PFSK-1 (cell line): ENCODE data around the gene PPM1H.

ENCODE experiments used
- FOXP2 ChIP-seq: optimal IDR thresholded peaks from 2 replicates; pipeline ENCODE3; 2011; ENCODE audit warnings: borderline replicate concordance, control low read depth, inconsistent platforms; ENCODE audit not compliant: insufficient read depth; ENCODE audit errors: extremely low read length, extremely low read depth
- POLR2AphosphoS5 ChIP-seq: IDR thresholded peaks from 2 replicates; pipeline ENCODE4 v1.6.1; 2012; ENCODE audit warnings: low read depth, mild to moderate bottlenecking, control low read depth, low read length, moderate library complexity
- REST ChIP-seq, 2 experiments: IDR thresholded peaks; 2 replicates each; pipeline versions ENCODE4 v1.6.1 to v1.8.0; 2011 to 2012; ENCODE audit warnings: low read depth in 2 of 2, low read length in 2 of 2, control low read depth in 1 of 2, inconsistent platforms in 1 of 2, mild to moderate bottlenecking in 1 of 2, moderate library complexity in 1 of 2; ENCODE audit not compliant: insufficient read depth in 1 of 2
- SIN3A ChIP-seq: IDR thresholded peaks from 2 replicates; pipeline ENCODE4 v1.6.1; 2012; ENCODE audit warnings: mild to moderate bottlenecking, low read length, moderate library complexity, borderline replicate concordance; ENCODE audit not compliant: insufficient read depth
- TAF1 ChIP-seq: IDR thresholded peaks from 2 replicates; pipeline ENCODE4 v1.6.1; 2012; ENCODE audit warnings: low read length, control low read depth, borderline replicate concordance; ENCODE audit not compliant: insufficient read depth

The PPM1H gene

GRCh38 chr12:62854024-62854423 is 80.9 kb downstream of the PPM1H start:
- TF ChIP-seq TAF1 (no peak), SIN3A (no peak), POLR2AphosphoS5 (no peak), FOXP2 (no peak), REST (IDR thresholded peaks at IDR 0.05; ENCODE audit: insufficient read depth in 1 of 2, low read depth in 2 of 2, low read length in 2 of 2) (no peak)

- TF ChIP-seq TAF1 = no peak
- TF ChIP-seq SIN3A = no peak
- TF ChIP-seq REST (IDR thresholded peaks at IDR 0.05; ENCODE audit: insufficient read depth in 1 of 2, low read depth in 2 of 2, low read length in 2 of 2) = no peak
- no peak for TF ChIP-seq FOXP2
- no peak for TF ChIP-seq POLR2AphosphoS5
Observed at GRCh38 chr12:62849398-62849797, 85.6 kb downstream of the PPM1H start.

GRCh38 chr12:62848418-62848817 is 86.5 kb downstream of the PPM1H start:
- TF ChIP-seq FOXP2 (no peak), REST (IDR thresholded peaks at IDR 0.05; ENCODE audit: insufficient read depth in 1 of 2, low read depth in 2 of 2, low read length in 2 of 2) (no peak), POLR2AphosphoS5 (no peak), TAF1 (no peak), SIN3A (no peak)

GRCh38 chr12:62847709-62848108 is 87.2 kb downstream of the PPM1H start:
- TF ChIP-seq POLR2AphosphoS5 (no peak), SIN3A (no peak), TAF1 (no peak), FOXP2 (no peak), REST (IDR thresholded peaks at IDR 0.05; ENCODE audit: insufficient read depth in 1 of 2, low read depth in 2 of 2, low read length in 2 of 2) (no peak)

GRCh38 chr12:62846491-62846890 is 88.5 kb downstream of the PPM1H start:
- TF ChIP-seq POLR2AphosphoS5 (no peak), FOXP2 (no peak), TAF1 (no peak), REST (IDR thresholded peaks at IDR 0.05; ENCODE audit: insufficient read depth in 1 of 2, low read depth in 2 of 2, low read length in 2 of 2) (no peak), SIN3A (no peak)
